Natural killer cell (primary cell): Measurements from ENCODE around the gene PHLPP1. TPM values are rescaled to one million over a fixed set of nuclear protein-coding genes. Genes with fewer than 3 reads are reported as not detected.

Source experiments
- ATAC-seq, 3 donors: fragments of 150-1000 bp in 2 of 3; fragments of 200-7000 bp in 1 of 3; cut with Tn5 transposase; 1 replicate in 1 of 3; 2 replicates in 2 of 3; pipeline ENCODE4 v1.10.0; 2021; ENCODE audit warnings: mild to moderate bottlenecking in 2 of 3, moderate library complexity in 2 of 3
- DNase-seq, 2 donors: peaks; one replicate each; pipeline versions ENCODE4 v3.0.0 to v3.0.0-alpha.2; 2013 to 2021; ENCODE audit warnings: mixed read lengths in 1 of 2
- H3K27ac ChIP-seq: one replicate; pipeline ENCODE4 v1.5.1; 2013; ENCODE audit warnings: mild to moderate bottlenecking, low read length
- H3K27me3 ChIP-seq: one replicate; pipeline ENCODE4 v1.6.1; 2013; ENCODE audit warnings: low read length; ENCODE audit not compliant: control insufficient read depth, insufficient read depth
- H3K36me3 ChIP-seq: one replicate; pipeline ENCODE4 v1.6.1; 2013; ENCODE audit warnings: low read length; ENCODE audit not compliant: control insufficient read depth, insufficient read depth
- H3K4me1 ChIP-seq: one replicate; pipeline ENCODE4 v1.6.1; 2013; ENCODE audit warnings: low read length; ENCODE audit not compliant: control insufficient read depth, insufficient read depth
- H3K4me3 ChIP-seq: one replicate; pipeline ENCODE4 v1.5.1; 2013; ENCODE audit warnings: low read length
- H3K9me3 ChIP-seq: one replicate; pipeline ENCODE4 v1.6.1; 2013; ENCODE audit warnings: low read length; ENCODE audit not compliant: control insufficient read depth, insufficient read depth
- H3K27ac Mint-ChIP-seq, 2 donors: one replicate each; pipeline ENCODE4 v1.8.0; 2022; ENCODE audit warnings: mild to moderate bottlenecking in 2 of 2, mixed read lengths in 2 of 2, moderate library complexity in 1 of 2
- H3K27me3 Mint-ChIP-seq, 2 donors: one replicate each; pipeline ENCODE4 v1.8.0; 2022; ENCODE audit warnings: low read depth in 2 of 2, mixed read lengths in 2 of 2
- H3K36me3 Mint-ChIP-seq: one replicate; pipeline ENCODE4 v1.8.0; 2022; ENCODE audit warnings: mixed read lengths
- H3K4me1 Mint-ChIP-seq, 2 donors: one replicate each; pipeline ENCODE4 v1.8.0; 2022; ENCODE audit warnings: mixed read lengths in 2 of 2
- H3K4me3 Mint-ChIP-seq: one replicate; pipeline ENCODE4 v1.8.0; 2022; ENCODE audit warnings: mild to moderate bottlenecking, moderate library complexity, mixed read lengths
- H3K9me3 Mint-ChIP-seq, 2 donors: one replicate each; pipeline ENCODE4 v1.8.0; 2022; ENCODE audit warnings: mixed read lengths in 2 of 2
- WGBS: methylation state at CpG from one replicate; pipeline ENCODE4 v1.1.7; 2013; ENCODE audit warnings: missing lambda C conversion rate; ENCODE audit not compliant: insufficient coverage; 5-methylcytosine and 5-hydroxymethylcytosine counted together
- intact Hi-C: fragments of 100-400 bp; cut with micrococcal nuclease; formaldehyde crosslinking; loops from one replicate; pipeline ENCODE4 v1.14.2; 2022
- total RNA-seq, 4 donors: library from RNA; stranded (reverse); fragments of 120-200 nt in 1 of 4; gene quantifications; one replicate each; pipeline versions ENCODE4 v1.2.3 to v1.2.4, GENCODE V29; 2013 to 2022
- TF ChIP-seq, protein P1 (sequence below): fragments of 200-600 bp; IDR thresholded peaks from one replicate; pipeline ENCODE4 v1.8.0; 2022; ENCODE audit warnings: antibody characterized with exemption

Gene PHLPP1
- total RNA-seq, 3 donors from 2014 or later (not counting 1 experiment from before 2014, with no cell fraction given) = 12.1 to 14.8 (median 12.2) TPM

DNA sequence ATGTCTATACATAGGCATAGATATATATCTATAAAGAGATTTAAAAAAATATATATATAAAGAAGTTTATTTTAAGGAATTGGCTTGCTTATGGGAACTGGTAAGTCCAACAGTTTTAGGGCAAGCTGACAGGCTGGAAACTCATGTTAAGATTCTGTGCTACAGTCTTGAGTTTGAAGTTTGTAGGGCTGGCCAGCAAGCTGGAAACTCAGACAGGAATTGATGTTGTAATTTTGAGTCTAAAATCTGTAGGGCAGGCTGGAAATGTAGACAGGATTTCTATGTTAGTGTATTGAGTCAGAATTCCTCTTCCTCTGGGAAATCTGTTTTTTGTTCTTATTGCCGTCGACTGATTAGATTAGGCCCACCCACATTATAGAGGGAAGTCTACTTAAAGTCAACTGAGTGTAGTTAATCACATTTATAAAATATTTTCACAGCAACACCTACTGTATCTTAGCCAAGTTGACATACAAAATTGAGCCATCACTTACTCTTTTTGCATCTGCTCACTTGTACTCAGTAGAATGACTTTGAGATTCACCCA is 60.8 kb downstream of the PHLPP1 start:
- WGBS = no CpG with 5 or more reads among the region's 2 CpGs
- Mint-ChIP-seq H3K4me1 (peaks cover 19 to 23% of the 10 kb centered on the region in 2 donors), H3K27me3 (no peaks in the 10 kb centered on the region), H3K9me3 (no peaks in the 10 kb centered on the region), H3K27ac (no peak overlapping the region), H3K4me3 (no peak overlapping the region), H3K36me3 (no peaks in the 10 kb centered on the region)
- Histone ChIP-seq H3K4me1 (no peaks in the 10 kb centered on the region), H3K27me3 (no peaks in the 10 kb centered on the region), H3K4me3 (no peak overlapping the region), H3K9me3 (no peaks in the 10 kb centered on the region), H3K27ac (no peak overlapping the region), H3K36me3 (no peaks in the 10 kb centered on the region)
- DNase-seq (no peak), ATAC-seq (no peak)
- intact Hi-C loops = no loop called here
- TF ChIP-seq, protein P1, sequence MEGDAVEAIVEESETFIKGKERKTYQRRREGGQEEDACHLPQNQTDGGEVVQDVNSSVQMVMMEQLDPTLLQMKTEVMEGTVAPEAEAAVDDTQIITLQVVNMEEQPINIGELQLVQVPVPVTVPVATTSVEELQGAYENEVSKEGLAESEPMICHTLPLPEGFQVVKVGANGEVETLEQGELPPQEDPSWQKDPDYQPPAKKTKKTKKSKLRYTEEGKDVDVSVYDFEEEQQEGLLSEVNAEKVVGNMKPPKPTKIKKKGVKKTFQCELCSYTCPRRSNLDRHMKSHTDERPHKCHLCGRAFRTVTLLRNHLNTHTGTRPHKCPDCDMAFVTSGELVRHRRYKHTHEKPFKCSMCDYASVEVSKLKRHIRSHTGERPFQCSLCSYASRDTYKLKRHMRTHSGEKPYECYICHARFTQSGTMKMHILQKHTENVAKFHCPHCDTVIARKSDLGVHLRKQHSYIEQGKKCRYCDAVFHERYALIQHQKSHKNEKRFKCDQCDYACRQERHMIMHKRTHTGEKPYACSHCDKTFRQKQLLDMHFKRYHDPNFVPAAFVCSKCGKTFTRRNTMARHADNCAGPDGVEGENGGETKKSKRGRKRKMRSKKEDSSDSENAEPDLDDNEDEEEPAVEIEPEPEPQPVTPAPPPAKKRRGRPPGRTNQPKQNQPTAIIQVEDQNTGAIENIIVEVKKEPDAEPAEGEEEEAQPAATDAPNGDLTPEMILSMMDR = no peak

DNA sequence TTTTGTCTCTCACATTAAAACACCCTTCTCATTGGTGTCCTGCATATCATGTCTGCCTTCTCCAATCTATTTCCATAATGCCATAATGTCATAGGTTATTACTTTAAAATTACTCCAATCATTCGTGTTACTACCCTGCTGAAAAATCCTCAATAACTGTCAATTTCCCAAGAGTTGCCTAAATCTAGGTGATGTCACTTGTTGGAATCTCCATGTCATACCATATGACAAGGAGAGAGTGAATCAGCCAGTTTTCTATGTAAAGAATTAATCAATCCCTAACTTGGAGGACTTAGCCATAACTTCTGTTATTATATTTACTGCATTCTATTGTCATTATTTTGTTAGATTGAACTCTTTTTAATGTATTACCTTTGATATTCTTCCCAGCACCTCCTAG is 62.5 kb downstream of the PHLPP1 start:
- Histone ChIP-seq H3K27me3 (no peaks in the 10 kb centered on the region), H3K9me3 (no peaks in the 10 kb centered on the region), H3K4me1 (no peaks in the 10 kb centered on the region), H3K27ac (no peak overlapping the region), H3K4me3 (no peak overlapping the region), H3K36me3 (no peaks in the 10 kb centered on the region)
- Mint-ChIP-seq H3K4me3 (no peak overlapping the region), H3K9me3 (no peaks in the 10 kb centered on the region), H3K4me1 (peaks cover 19% of the 10 kb centered on the region in 2 donors), H3K27me3 (no peaks in the 10 kb centered on the region), H3K27ac (no peak overlapping the region), H3K36me3 (no peaks in the 10 kb centered on the region)
- TF ChIP-seq, protein P1 = no peak
- DNase-seq = no peak
- WGBS = 80% methylated on average over 1 of the region's 1 CpG
- ATAC-seq = no peak
- intact Hi-C loops = no loop called here

DNA sequence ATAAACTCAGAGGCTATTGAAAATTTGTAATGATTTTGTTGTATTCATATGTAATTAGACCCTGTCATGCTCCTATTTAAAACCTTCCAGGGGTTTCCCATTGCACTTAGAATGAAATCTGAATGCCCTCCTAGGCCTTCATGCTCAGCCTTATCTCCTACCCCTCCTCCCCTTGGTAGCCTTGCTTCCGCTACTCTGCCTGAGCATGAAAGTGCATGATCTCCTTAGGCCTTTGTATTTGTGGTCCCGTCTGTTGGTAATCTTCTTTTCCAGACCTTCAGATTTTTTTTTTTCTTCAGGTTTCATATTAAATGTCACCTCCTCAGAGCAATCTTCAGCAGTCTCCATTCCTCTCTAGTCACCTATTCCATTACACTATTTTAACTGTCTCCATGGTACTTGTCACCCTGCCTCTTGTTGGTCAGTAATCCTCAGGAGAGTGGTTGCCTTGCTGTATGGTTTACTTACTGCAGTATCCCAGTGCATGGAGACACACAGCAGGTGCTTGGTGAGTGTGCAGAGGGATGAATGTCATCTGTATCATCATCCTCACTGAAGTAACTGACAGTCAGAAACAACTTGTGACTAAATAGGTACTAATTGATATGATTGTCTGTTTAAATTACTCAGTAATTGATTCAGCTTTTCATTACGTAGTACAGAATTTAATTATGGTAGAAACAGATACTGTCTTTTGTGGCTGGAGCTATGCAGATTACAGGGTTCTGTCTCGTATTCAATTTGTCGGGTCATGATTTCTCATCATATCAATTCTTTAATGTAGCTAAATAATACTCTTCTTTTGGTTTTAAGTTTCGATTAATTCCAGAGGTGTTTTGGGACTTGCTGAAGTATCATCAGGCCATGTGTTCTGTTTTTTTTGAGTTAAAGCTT is 63.9 kb downstream of the PHLPP1 start:
- intact Hi-C loops = no loop called here
- no peak overlapping the region for H3K4me3 Mint-ChIP-seq
- no peak overlapping the region for H3K27ac Mint-ChIP-seq

More for the DNA sequence above, 63.9 kb downstream of the PHLPP1 start:
- no peaks in the 10 kb centered on the region for H3K36me3 Mint-ChIP-seq
- Histone ChIP-seq H3K27me3 (no peaks in the 10 kb centered on the region), H3K4me1 (no peaks in the 10 kb centered on the region), H3K9me3 (no peaks in the 10 kb centered on the region), H3K36me3 (no peaks in the 10 kb centered on the region), H3K27ac (no peak overlapping the region), H3K4me3 (no peak overlapping the region)
- TF ChIP-seq, protein P1 = no peak
- no peak for ATAC-seq
- H3K4me1 Mint-ChIP-seq = peaks cover 15 to 24% of the 10 kb centered on the region in 2 donors
- DNase-seq = no peak
- H3K9me3 Mint-ChIP-seq = no peaks in the 10 kb centered on the region
- H3K27me3 Mint-ChIP-seq = no peaks in the 10 kb centered on the region
- 96% methylated on average over 5 of the region's 6 CpGs for WGBS
